ENCODE measurements around the gene SDK1.

SDK1 gene

DNA sequence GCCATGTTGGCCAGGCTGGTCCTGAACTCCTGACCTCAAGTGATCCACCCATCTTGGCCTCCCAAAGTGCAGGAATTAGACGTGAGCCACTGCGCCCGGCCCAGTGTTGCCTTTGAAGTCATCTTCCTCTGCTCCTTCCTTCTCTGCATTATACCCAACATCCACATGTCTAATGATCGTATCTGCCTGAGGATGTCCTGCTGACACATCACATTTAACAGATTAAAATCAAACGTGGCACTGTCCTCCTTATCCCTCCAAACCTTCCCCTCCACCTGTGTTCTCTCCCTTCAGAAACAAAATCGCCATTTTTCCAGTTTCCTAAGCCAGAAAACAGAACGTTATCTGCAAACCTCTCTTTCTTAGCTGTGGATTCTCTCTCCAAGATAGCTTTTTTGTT is 8.4 kb upstream of the SDK1 start:
- no peak for DNase-seq

- DNase-seq = peak; percentile 96
Measured at GRCh38 chr7:3294432-3295100, 6.5 kb upstream of the SDK1 start.

DNA sequence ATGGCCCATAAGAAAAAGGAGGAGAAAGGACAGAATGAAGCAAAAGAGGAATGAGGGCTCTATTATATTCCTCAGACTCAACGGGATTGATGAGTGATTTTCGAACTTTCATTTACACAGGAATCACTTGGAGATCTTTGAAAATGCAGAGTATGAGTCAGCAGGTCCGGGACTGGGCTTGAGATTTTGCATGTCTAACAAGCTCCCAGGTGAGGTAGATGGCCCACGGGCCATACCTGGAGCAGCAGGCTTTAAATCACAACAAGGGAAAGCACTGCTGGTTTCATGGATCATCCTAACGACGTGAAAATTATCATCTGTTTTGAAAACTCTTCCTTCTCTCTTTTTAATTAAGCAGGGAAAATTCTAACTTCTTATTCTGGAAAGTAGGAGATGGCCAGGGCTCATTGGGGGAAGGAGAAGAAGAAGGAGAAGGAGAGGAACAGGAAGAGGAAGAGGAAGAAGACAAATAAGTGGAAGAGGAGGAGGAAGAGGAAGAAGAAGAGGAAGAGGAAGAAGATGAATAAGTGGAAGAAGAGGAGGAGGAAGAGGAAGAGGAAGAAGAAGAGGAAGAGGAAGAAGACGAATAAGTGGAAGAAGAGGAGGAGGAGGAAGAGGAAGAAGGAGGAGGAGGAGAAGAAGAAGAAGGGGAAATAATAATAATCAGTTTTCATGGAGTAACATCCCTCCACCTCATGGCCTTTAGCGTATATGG is 3.8 kb upstream of the SDK1 start:
- DNase-seq = no peak

GRCh38 chr7:3300221-3300650 is 816 bp upstream of the SDK1 start:
- DNase-seq = peak; percentile 15

DNA sequence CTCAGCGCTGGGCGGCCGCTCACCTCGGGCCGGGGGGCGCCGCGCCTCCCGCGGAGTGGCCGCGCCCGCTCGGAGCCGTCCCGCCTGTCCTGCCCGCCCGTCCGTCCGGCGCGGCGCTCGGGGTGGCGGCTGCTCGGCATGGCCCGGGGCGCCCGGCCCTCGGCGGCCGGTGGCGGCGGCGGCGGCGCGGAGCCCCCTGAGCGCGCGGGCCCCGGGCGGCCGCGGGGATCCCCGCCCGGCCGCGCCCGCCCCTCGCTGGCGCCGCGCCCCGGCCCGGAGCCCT is 338 bp downstream of the SDK1 start:
- DNase-seq = no peak

GRCh38 chr7:3301831-3302618 is 973 bp downstream of the SDK1 start:
- DNase-seq = peak; percentile 39

- DNase-seq = no peak
Measured at GRCh38 chr7:3302681-3303320, 1.7 kb downstream of the SDK1 start.

- DNase-seq = no peak
Measured at GRCh38 chr7:3304131-3304530, 3.1 kb downstream of the SDK1 start.

GRCh38 chr7:3307435-3307834 is 6.4 kb downstream of the SDK1 start:
- DNase-seq = no peak

DNA sequence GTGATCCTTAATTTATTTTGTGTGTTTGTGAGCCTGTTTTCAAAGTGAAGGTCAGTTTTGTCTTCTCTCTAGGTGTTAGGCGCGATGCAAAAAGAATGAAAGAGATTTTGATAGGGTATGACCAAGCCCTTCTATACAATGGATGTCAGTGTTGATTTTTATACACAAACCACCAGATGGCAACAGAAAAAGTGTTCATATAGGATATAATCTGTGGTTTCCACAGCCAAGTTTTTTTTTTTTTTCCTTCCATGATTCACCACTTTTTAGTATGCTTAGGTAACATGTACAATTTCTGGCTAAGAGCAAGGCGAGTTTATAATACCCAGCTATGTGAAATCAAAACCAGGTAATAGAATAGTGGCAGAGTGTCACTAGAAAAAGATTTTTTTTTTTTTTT is 8.1 kb downstream of the SDK1 start:
- DNase-seq = no peak

DNA sequence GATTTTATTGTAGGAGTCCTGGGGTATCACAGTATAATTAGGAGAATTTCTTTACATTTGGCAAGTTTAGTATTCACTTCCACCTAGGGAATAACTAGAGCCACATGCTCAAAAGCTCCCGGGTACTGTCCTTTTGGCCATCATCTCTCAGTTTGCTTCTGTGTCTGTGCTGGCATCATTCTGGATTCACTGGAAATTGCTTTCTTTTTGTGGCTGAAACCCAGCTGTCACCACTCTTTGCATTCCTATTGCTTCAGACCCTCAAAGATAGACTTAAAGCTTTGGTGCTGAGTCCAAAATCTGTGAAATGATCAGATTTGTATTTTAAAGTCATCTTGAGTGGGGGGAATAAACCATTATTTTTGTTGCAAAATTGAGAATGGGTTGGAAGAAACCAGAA is 8.9 kb downstream of the SDK1 start:
- no peak for DNase-seq

DNA sequence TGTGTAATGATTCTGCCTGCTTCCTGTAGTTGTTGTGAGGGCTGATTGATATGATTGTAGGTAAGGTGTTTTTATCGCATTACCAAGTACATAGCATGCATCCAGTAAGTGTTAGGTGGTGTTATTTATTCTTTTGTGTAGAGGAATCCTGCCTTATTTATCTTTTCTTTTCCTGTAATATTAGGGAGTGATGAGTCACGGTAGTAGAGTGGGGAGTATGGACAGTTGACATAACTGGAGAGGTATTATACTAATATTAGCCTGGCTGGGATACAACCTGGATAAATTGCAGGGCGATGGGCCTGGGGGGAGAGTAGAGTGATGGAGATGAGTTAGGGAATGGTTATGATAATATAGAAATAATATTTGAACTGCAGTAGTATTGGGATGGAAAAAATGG is 9.8 kb downstream of the SDK1 start:
- DNase-seq = no peak

DNA sequence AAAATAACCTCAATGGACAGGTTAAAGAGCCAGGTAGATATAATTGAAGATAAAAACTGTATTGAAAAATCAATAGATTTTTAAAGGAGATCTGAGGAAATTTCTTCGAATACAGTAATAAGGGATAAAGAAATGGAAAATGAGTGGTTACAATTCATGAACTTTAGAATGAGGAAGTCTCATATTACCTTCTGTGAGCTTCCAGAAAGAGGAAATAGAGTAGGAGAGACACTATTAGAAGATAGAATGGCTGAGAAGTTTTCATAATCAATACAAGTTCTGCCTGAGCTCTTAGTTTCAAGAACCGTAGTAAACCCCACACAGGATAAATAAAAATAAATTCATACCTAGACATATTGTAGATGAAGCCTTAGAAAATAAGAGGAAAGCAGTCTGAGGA is 11.5 kb downstream of the SDK1 start:
- no peak for DNase-seq

DNA sequence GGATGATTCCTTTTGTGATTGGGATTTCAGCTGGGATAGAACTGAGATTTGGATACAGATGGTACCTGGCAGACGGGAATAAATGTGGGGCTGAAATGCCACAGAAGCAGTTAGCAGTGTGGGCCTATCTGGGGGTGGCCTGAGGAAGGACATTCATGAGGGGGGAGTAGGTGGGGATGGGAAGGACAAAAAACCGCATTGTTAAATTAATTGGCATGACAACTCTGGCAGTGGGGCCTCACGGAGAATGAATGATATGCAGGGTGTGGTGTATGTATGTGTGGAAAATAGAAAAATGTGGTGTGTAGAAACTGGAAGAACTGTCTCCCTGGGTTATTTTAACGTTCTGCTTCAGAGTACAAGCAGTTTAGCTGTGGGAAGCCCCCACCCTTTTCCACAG is 17.8 kb downstream of the SDK1 start:
- no peak for DNase-seq

- DNase-seq = no peak
Measured at GRCh38 chr7:3321206-3321605, 20.2 kb downstream of the SDK1 start.

DNA sequence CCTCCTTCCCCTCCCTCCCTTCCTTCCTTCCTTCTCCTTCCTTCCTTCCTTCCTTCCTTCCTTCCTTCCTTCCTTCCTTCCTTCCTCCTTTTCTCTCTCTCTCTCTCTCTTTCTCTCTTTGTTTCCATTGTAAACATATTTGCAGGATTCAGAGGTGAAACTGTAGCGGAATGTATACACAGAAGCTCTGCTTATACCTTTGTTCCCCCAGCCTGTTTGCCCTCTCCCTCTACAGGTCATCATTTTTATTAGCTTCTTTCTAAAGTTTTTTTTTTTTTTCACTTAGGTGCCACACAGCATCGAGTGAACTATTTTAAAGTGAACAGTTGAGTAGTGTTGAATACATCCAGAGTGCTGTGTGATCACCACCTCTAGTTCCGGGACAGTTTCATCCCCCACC is 20.7 kb downstream of the SDK1 start:
- DNase-seq = no peak

DNA sequence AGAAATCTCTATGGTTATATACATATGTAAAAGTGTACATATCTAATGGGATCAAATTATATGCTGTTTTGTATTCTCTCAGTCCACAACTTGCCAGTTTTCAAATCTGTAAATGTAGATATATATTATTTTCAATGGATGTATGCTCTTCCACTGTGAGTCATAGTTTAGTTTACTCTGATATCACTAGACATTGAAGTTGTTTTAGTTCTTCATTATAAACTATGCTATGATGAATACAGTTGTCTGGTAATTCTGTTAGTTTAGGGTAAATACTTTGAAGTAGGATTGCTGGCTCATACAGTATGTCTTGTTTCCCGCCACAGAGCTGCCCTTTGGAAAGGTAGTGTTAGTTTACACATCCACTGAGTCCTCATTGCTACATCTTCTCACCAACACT is 25.2 kb downstream of the SDK1 start:
- no peak for DNase-seq

DNA sequence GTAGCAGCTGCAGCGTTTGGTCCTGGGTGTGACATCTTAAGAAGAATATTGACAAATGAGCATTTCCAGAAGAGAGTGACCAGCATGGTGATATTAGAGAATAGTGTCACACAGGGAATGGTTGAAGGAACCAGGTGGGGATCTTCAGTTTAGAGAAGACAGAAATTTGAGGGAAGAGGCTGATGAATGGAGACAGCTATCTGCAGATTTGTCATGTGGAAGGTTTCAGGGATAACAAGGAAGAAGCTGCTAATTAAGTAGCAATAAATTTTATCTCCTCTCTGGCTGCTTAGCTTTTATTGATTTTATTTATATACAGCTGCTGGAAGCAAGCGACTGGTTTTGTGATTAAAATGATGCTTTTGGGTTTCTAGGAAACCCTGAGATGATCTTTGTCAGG is 26.0 kb downstream of the SDK1 start:
- no peak for DNase-seq

GRCh38 chr7:3327655-3328054 is 26.6 kb downstream of the SDK1 start:
- no peak for DNase-seq

DNA sequence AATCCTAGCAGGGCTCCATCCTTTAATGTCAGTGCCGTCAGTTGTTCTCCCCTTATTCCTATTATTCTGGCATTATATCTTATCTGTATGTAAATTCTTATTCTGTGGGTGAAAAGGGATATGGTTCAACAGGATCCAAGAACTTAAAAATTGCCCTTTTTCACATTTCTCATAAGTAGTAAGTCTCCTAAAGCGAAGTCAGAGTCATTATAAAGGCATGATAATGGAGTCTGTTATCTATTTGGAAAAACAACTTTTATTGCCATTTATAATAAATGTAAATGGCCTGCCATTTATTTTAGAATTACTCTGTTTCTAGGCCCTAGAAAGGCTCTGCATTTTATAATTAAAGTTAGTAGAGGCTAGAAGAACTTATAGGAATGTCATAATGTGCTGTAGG is 31.3 kb downstream of the SDK1 start:
- DNase-seq = no peak

- no peak for DNase-seq
Measured at GRCh38 chr7:3333861-3334260, 32.8 kb downstream of the SDK1 start.

DNA sequence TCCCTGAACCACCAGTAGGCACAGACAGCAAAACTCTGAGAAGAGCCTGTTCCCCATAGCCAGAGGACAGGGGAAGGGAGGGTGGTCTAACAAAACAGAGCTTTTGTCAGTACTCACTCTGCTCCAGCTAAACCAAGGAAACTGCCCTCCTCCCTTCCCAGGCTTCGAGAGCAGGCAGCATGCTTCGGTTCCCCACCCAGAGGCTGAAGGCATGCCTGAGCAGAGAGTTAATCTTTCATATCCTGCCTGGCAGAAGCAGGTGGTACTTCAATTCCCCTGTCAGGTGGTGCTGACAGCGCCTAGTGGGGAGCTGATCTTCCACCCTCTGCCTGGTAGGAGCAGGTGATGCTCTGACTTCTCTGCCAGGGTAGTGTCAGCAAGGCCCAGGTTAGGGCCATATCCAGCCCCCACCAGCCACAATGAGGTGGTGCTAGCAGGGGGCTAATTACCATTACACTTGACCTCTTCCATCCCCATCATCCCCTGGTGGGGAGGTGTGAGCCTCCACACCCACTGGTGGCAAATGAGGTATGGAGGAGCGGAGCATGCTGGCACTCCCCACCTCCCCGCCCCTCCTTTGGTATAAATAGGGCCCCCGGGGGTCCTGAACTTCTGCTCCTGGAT is 35.1 kb downstream of the SDK1 start:
- DNase-seq = peak; percentile 19

DNA sequence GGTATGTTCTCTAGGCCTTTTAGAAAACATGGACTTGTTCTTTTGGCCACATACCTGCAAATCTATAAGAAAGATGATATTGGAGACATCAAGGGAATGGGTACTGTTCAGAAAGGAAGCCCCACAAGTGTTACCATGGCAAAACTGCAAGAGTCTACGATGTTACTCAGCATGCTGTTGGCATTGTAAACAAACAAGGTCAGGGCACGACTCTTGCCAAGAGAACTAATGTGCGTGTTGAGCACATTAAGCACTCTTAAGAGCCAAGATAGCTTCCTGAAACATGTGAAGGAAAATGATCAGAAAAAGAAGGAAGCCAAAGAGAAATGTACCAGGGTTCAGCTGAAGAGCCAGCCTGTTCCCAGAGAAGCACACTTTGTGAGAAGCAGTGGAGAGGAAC is 37.1 kb downstream of the SDK1 start:
- peak; percentile 12 for DNase-seq

Measured in DMS153 (cell line).